Lung microvascular endothelial cell (primary cell): ENCODE results near the gene FAM107B. TPM values are rescaled to one million over a fixed set of nuclear protein-coding genes. Genes with fewer than 3 reads are reported as not detected.

Source experiments
- total RNA-seq: library from RNA; depleted of rRNA; stranded (reverse); fragments of >200 nt; gene quantifications from 2 replicates; pipeline ENCODE4 v1.2.1, GENCODE V29; 2014

FAM107B gene
- total RNA-seq, 1 donor from 2014 or later, result 54.6 TPM

Other genes starting within 250 kb of the FAM107B start
- gene CDNF, start 63.1 kb upstream of the FAM107B start, total RNA-seq, result 0.40 and 0.44 TPM in 2 replicates
- 8.7 and 10.0 TPM in 2 replicates for gene HSPA14, start 63.4 kb upstream of the FAM107B start, total RNA-seq
- gene MSANTD7, start 63.4 kb upstream of the FAM107B start, total RNA-seq, result 11.6 and 16.1 TPM in 2 replicates
- 7.6 and 8.1 TPM in 2 replicates for gene SUV39H2, start 104.0 kb upstream of the FAM107B start, total RNA-seq
- gene DCLRE1C, start 179.2 kb upstream of the FAM107B start, total RNA-seq, result 4.0 and 5.2 TPM in 2 replicates
- 0.20 TPM in 1 of 2 replicates, not detected in the other for gene MEIG1, start 184.5 kb upstream of the FAM107B start, total RNA-seq